ENCODE data around the gene NPHS2. TPM values are rescaled to one million over a fixed set of nuclear protein-coding genes. Genes with fewer than 3 reads are reported as not detected.

Gene NPHS2
- total RNA-seq = not detected in 2 replicates

GRCh38 chr1:179575497-179576314, at the start of gene NPHS2:
Gene NPHS2, minus strand, starts transcription at chr1:179575948. Its CDS starts 84 bp downstream, at chr1:179575864.

DNA sequence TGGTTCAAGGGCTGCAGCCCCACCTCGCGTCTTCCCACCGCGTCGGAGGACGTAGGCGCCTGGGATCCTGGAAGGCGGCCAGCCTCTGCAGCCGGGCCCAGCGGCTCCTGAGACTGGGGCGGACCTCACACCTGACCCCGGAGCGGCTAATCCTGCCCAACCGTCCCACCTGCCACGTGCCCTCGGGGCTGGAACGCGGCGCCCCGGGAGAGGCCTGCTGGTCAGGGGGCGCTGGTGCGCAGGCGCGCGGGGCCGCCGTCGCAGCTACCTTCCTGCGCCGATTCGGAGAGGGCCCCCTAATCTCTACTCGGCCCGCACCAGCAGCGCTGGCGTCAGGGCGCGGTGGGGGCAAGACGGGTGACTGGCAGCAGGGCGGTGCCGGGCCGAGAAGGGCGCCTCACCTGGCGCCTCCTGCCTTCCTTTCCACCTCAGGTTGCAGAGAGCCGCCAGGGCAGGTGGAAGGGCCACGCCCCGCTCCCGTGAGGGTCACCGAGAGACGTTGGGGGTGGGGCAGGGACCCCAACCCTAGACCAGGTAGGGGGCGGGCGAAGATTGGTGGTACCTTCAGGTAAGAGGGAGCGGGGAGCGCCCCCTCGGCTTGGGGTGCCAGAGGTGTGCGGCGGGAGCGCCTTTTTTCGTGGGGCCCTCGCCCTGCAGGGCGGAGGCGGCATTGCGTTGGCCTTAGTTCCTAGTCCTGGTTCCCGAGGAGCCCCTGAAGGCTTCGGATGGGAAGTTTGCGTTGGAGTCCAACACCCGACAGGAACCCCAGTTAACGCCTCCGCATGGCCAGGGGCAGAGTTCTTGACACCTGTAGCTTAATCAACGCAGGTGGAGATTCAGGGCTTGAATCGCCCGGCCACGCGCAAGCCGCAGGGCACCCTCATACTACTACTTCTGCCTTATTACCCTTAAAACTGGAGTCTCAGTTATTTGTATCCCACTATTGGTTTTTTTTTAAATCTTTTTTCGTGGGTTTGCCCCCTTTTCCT, 16.1 kb upstream of the NPHS2 start, which contains the start of gene TDRD5:
TSS of gene TDRD5 (plus strand) at position 241 of the 989 bp plus-strand sequence. CDS start 784 bp downstream, outside the sequence.

Other genes with a start within 250 kb of the NPHS2 start
- 0.17 and 0.22 TPM in 2 replicates for gene AXDND1, start 210.0 kb downstream of the NPHS2 start, total RNA-seq
- gene TDRD5, start 15.9 kb upstream of the NPHS2 start, total RNA-seq = 0.09 and 0.11 TPM in 2 replicates
- gene FAM163A, start 167.3 kb upstream of the NPHS2 start, total RNA-seq = 0.09 and 0.33 TPM in 2 replicates